IPS-NIHi11 (cell line): ENCODE results near the gene CCDC149.
A peak's percentile ranks its signal among the peaks of the same experiment; 100 is the strongest.
"Not testable (repeated sequence)": the region's sequence is repeated elsewhere in the genome, so short reads cannot be mapped to it uniquely, and the experiment has no call there.

Experiments
- DNase-seq: peaks from one replicate; pipeline ENCODE4 v3.0.0; 2012; ENCODE audit warnings: mixed read lengths, low spot score

Gene CCDC149

DNA sequence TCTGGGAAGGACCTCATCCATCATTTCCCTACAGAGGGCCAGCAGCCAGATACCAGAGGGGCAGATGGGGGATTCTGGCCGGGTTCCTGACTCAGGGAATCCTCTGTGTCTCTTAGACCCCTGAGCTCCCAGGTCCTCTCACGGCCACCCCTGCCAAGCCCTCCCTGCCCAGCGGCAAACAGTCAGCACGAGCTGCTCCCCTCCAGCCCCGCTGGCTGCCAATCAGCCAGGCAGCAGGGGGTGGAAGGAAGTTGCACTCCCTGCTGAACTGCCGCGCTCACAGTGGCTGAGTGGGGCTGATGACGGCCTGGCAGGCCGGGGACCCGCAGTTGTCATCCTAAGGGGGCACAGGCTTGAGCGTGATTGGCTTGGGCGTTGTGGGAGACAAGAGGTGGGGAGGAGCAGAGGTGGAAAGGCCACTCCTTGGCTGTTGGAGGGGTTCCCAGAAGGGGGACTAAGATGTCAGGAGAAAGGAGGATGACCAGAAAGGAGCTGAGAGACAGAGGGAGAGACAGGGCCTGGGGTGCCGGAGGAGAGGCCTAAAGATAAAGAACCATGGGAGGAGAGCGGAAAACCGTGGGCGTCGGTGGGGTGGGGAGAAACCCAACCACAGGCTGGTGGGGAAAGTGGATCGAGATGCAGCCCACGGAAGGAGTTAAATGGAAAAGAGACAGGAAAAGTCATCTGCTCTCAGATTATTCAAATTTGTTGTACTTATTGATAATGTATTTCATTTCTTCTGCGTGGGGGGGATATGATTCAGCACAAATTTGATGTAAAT, 4.4 kb upstream of the CCDC149 start:
- peak; percentile 35 for DNase-seq

GRCh38 chr4:24915121-24915922, 2.5 kb upstream of the CCDC149 start:
- DNase-seq = peak; percentile 32

DNA sequence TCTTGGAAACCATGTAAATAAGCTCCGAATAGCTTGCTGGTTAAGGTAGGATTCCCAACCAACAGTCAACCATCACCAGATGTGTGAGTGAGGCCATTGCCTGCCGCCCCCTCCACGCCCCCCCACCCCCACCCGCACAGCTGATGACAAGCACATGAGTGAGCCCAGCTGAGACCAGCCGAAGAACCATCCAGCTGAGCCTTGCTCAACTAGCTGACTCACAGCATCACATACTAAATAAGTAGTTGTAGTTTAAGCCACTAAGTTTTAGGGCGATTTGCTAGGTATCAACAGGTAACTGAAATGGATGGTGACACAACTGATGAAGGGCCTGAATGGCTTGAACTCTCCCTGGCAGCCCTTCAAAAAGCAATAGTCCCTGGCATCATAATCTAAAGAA, 1.6 kb upstream of the CCDC149 start:
- no peak for DNase-seq

DNA sequence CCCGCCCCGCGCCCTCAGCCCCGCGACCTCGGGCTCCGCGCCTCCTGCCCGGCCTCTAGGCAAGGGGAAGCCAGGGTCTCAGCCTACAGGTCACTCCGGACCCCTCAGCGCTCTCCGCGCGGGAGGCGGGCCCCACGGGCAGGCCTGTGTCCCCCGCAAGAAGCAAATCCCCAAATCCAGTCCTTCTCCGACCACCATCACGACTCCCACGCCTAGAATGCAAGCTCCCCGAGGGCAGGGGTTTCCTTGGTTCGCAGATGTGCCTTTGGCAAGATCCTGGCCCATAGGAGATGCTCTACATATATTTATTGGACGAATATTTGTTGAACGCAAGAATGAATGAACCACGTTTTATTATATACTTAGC, 260 bp upstream of the CCDC149 start:
- no peak for DNase-seq

GRCh38 chr4:24910499-24910898, 2.3 kb downstream of the CCDC149 start:
- DNase-seq = no peak

GRCh38 chr4:24909606-24910005, 3.2 kb downstream of the CCDC149 start:
- not testable (repeated sequence) for DNase-seq

DNA sequence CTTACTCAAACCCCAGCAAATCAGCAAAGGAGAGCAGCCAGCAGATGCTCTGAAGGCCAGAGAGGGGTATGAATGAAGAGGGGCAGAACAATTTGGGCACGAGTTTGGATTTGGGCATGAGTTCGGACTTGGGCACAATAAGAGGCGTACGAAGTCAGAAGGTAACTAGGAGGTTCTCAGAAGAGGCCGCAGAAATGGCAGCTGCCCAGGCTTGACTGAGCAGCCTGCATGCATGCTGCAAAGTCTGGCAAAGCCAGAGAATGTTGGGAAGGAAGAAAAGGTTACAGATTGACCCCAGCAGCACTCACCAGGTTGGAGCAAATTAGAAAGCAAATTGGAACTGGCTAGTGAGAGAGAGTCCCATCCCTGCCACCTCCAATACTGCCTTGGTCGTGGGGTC, 15.2 kb downstream of the CCDC149 start:
- DNase-seq = no peak

- DNase-seq = no peak
Observed at GRCh38 chr4:24896977-24897376, 15.9 kb downstream of the CCDC149 start.

- no peak for DNase-seq
Observed at GRCh38 chr4:24896056-24896455, 16.8 kb downstream of the CCDC149 start.

DNA sequence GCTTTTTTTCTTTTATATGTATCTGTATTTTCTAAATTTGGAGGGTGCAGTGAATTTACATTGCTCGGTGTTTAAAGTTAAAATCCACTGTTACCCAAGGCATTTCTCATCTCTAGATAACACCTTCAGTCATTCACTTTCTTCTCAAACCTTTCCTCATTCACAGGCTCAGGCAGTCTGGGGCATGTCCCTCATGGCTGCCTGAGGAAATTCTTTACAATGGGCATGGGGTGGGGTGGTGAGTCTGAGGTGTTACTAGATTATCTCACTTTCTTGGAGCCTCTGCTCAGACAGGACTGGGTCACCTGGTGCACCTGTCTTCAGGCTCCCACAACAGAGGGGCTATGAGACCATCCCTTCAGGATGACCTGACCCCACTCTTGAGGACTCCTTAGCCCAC, 17.4 kb downstream of the CCDC149 start:
- no peak for DNase-seq

GRCh38 chr4:24894846-24895245, 18.0 kb downstream of the CCDC149 start:
- DNase-seq = no peak

- no peak for DNase-seq
Observed at GRCh38 chr4:24894243-24894642, 18.6 kb downstream of the CCDC149 start.

GRCh38 chr4:24892778-24893177, 20.1 kb downstream of the CCDC149 start:
- no peak for DNase-seq

- no peak for DNase-seq
Observed at GRCh38 chr4:24892278-24892677, 20.6 kb downstream of the CCDC149 start.

GRCh38 chr4:24890561-24891126, 22.2 kb downstream of the CCDC149 start:
- DNase-seq = no peak

DNA sequence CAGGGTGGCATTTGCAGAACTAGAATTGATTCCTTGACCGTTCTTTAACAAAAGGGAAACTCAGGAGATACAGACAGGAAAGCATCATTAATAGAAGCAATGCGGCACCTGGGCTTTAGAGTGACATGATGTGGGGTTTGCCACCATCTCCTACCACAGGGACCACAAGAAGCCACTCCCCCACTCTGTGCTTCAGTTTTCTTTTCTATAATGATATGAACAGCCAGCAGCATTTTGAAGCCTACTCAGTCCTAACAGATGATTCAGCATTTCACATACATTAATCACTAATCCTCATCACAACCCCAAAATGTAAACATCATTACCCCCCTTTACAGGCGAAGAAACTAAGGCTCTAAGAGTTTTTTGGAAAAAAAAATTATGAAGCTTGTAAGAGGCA, 22.9 kb downstream of the CCDC149 start:
- DNase-seq = no peak

DNA sequence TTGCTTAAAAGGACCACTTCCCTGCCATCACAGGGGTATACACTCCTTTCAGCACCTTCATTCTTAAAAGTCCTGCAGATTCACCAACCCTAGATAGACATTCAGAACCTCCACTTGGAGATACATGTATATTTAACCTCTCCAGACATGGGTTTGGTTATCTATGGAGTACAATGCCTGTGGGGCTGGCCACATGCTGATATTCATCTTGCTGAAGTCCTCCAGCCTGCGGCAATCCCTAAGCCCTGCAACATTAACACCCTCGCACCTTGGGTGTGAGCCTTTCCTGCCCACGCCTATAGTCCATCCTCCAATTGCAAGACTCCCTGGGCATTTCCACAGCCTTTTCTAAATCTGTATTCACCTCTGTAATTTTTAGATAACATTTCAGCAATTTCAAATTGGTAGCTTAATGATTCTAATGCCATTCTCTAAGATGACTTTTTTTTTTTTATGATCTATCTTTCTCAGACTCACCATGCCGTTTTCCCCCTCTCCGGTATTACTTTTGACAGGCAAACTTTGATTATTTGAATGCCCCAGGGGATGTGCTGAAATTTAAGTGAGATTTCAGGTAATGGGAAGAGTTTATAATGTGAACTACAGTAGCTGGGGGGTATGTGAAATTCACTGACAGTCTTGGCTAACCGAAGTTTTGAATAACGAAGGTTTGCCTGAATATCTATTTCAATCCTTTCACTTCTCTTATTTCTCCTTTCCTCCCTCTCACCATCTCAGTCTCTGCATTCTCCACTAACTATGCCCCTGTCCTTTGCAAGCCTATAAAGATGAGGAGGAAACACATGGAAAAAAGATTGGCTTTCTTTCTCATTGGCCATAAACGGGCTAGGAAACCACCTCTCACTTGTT, 24.1 kb downstream of the CCDC149 start:
- DNase-seq = no peak

DNA sequence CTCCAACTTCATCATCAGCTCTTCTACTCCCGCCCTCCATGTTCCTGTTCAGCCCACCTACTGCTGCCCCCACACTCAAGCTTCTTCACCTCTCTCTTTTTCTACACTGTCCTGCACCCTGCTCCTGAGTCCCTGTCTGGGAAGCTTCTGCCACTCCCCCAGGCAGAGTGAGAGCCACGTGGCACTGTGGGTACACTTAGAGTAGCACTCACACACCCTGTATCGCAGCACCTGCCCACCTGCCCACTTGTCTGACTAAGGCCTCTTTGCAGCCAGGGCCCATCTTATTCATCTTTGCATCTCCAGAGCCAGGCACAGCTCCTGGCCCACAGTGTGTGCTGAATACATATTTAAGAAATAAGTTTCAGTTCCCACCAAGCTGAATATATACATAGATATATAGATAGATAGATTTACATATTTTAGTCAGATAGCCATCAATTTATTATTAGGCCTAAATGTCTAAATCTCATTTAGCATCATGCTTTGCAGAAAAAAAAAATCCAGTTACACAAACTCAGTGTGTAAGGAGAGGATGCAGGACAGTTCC, 24.9 kb downstream of the CCDC149 start:
- DNase-seq = no peak

DNA sequence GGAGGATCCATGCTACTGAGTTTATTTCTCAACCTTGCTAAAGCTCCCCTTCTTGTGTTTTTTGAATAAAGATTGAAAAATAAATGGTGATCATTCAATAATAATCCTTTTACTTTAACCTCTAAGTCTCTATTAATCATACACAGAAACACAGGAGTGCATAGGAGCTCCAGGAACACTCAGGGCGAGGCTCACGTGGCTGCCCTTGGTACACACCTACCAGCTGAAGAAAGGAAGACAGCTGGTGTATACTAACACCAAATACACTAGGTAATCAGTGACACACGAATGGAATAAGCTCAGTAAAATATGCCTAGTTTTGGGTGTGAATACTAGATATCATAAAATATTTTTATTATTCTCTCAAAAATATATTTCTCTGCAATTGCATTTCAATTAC, 26.2 kb downstream of the CCDC149 start:
- no peak for DNase-seq

GRCh38 chr4:24885342-24885741, 27.5 kb downstream of the CCDC149 start:
- no peak for DNase-seq

DNA sequence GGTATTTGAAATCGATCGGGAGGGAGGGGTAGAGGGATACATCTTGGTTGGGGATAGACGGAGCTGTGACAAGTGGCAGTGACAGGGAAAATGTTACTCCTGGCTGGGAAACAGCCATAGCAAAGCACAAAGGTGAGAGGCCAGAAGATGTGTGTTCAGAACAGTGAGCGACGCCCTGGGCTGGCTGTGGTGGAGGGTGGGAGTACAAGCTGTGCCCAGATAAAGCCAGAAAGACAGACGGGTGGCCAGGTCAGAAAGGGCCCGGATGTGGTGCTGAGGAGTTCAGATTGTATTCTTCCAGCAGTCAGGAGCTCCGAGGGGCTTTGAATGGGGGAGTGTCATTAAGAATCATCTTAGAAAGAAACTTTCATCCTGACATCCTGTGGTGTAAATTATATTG, 27.9 kb downstream of the CCDC149 start:
- DNase-seq = no peak
